IMR-90 (cell line): ENCODE measurements around the gene KCNQ2. TPM values are rescaled to one million over a fixed set of nuclear protein-coding genes. Genes with fewer than 3 reads are reported as not detected.

Source experiments
- ATAC-seq: fragments of 200-7000 bp; cut with Tn5 transposase; 2 replicates; pipeline ENCODE4 v1.9.1; 2020; ENCODE audit warnings: low read depth, mild to moderate bottlenecking, moderate library complexity
- BruUV-seq: library from RNA; stranded (reverse); fragments of 400-500 nt; replicated peaks from 2 replicates; lab custom pipeline; 2021; lab: Mats Ljungman, UMichigan
- CTCF ChIA-PET: fragments of 300-600 bp; formaldehyde crosslinking; extraction: SDS; loops from one replicate; lab custom pipeline; 2021; ENCODE audit warnings: antibody characterized with exemption; lab: Yijun Ruan, JAX
- POLR2A ChIA-PET: fragments of 300-600 bp; sonication (Branson Sonifier 250); formaldehyde crosslinking; loops from one replicate; lab custom pipeline; 2022; ENCODE audit warnings: antibody characterized with exemption; ENCODE audit not compliant: unreplicated experiment; lab: Charles Lee
- DNase-seq: peaks from one replicate; pipeline ENCODE4 v3.0.0; 2013
- H2AFZ ChIP-seq: replicated peaks from 2 replicates; pipeline ENCODE3; 2013; ENCODE audit warnings: low read length, mild to moderate bottlenecking; ENCODE audit not compliant: poor library complexity
- H2AK5ac ChIP-seq: 2 replicates; pipeline ENCODE4 v1.6.1; 2013; ENCODE audit warnings: low read depth, low read length, inconsistent platforms
- H2AK9ac ChIP-seq: replicated peaks from 2 replicates; pipeline ENCODE3; 2013; ENCODE audit warnings: mild to moderate bottlenecking, low read depth, low read length, moderate library complexity; ENCODE audit not compliant: poor library complexity
- H2BK120ac ChIP-seq: 2 replicates; pipeline ENCODE4 v1.6.1; 2013; ENCODE audit warnings: low read depth, low read length, inconsistent platforms
- H2BK15ac ChIP-seq: 3 replicates; pipeline ENCODE4 v1.6.1; 2013; ENCODE audit warnings: low read depth, low read length, inconsistent platforms
- H2BK20ac ChIP-seq: 2 replicates; pipeline ENCODE4 v1.6.1; 2013; ENCODE audit warnings: low read depth, mild to moderate bottlenecking, inconsistent platforms, low read length, moderate library complexity
- H2BK5ac ChIP-seq: 2 replicates; pipeline ENCODE4 v1.6.1; 2013; ENCODE audit warnings: mild to moderate bottlenecking, low read depth, low read length, inconsistent platforms; ENCODE audit not compliant: poor library complexity, severe bottlenecking
- H3K14ac ChIP-seq: replicated peaks from 2 replicates; pipeline ENCODE4 v1.6.1; 2013; ENCODE audit warnings: low read depth, low read length, inconsistent platforms
- H3K18ac ChIP-seq: 2 replicates; pipeline ENCODE4 v1.6.1; 2013; ENCODE audit warnings: low read depth, low read length, control low read depth
- H3K23ac ChIP-seq: 2 replicates; pipeline ENCODE4 v1.6.1; 2013; ENCODE audit warnings: low read depth, low read length, inconsistent platforms
- H3K27ac ChIP-seq: 2 replicates; pipeline ENCODE4 v1.5.1; 2013; ENCODE audit warnings: mild to moderate bottlenecking, control low read depth, low read length; ENCODE audit not compliant: insufficient read depth
- H3K27me3 ChIP-seq: 2 replicates; pipeline ENCODE4 v1.6.1; 2013; ENCODE audit warnings: low read length; ENCODE audit not compliant: control insufficient read depth, insufficient read depth
- H3K36me3 ChIP-seq: 2 replicates; pipeline ENCODE4 v1.6.1; 2013; ENCODE audit warnings: low read length, mixed read lengths; ENCODE audit not compliant: control insufficient read depth, insufficient read depth
- H3K4ac ChIP-seq: 2 replicates; pipeline ENCODE4 v1.6.1; 2013; ENCODE audit warnings: low read depth, low read length, inconsistent platforms
- H3K4me1 ChIP-seq: 2 replicates; pipeline ENCODE4 v1.6.1; 2013; ENCODE audit warnings: low read length, mixed read lengths; ENCODE audit not compliant: control insufficient read depth, insufficient read depth
- H3K4me2 ChIP-seq: 2 replicates; pipeline ENCODE4 v1.6.1; 2013; ENCODE audit warnings: low read depth, mild to moderate bottlenecking, control low read depth, low read length, moderate library complexity
- H3K4me3 ChIP-seq: 2 replicates; pipeline ENCODE4 v1.5.1; 2013; ENCODE audit warnings: low read depth, mild to moderate bottlenecking, control low read depth, low read length, moderate library complexity; ENCODE audit not compliant: insufficient read depth
- H3K56ac ChIP-seq: 2 replicates; pipeline ENCODE4 v1.6.1; 2013; ENCODE audit warnings: low read length, inconsistent platforms; ENCODE audit not compliant: insufficient read depth; ENCODE audit errors: extremely low read depth
- H3K79me1 ChIP-seq, 2 experiments: 2 replicates each; pipeline ENCODE4 v1.6.1; 2013; ENCODE audit warnings: low read length in 2 of 2, inconsistent platforms in 1 of 2, low read depth in 1 of 2
- H3K9ac ChIP-seq: 2 replicates; pipeline ENCODE4 v1.6.1; 2013; ENCODE audit warnings: low read depth, low read length, control low read depth
- H3K9me1 ChIP-seq: 2 replicates; pipeline ENCODE4 v1.6.1; 2013; ENCODE audit warnings: low read length, inconsistent platforms; ENCODE audit not compliant: insufficient read depth
- H3K9me3 ChIP-seq: 2 replicates; pipeline ENCODE4 v1.6.1; 2013; ENCODE audit warnings: low read length; ENCODE audit not compliant: control insufficient read depth, insufficient read depth
- H4K20me1 ChIP-seq: 2 replicates; pipeline ENCODE4 v1.6.1; 2013; ENCODE audit warnings: low read length, inconsistent platforms; ENCODE audit not compliant: insufficient read depth
- H4K5ac ChIP-seq: 2 replicates; pipeline ENCODE4 v1.6.1; 2013; ENCODE audit warnings: mild to moderate bottlenecking, low read depth, low read length, control low read depth
- H4K8ac ChIP-seq, 2 experiments: 2 replicates each; pipeline ENCODE4 v1.6.1; 2013; ENCODE audit warnings: low read depth in 2 of 2, low read length in 2 of 2, control low read depth in 1 of 2, inconsistent platforms in 1 of 2
- H4K91ac ChIP-seq: 2 replicates; pipeline ENCODE4 v1.6.1; 2013; ENCODE audit warnings: low read depth, low read length, inconsistent platforms; ENCODE audit not compliant: insufficient read depth
- BHLHE40 ChIP-seq: fragments of 150-350 bp; IDR thresholded peaks from 2 replicates; pipeline ENCODE4 v1.6.1; 2016; ENCODE audit warnings: mild to moderate bottlenecking, low read depth, low read length
- CEBPB ChIP-seq: IDR thresholded peaks from 2 replicates; pipeline ENCODE4 v1.6.1; 2012; ENCODE audit warnings: low read depth, low read length, improper control_type of control experiment
- CHD1 ChIP-seq: IDR thresholded peaks from 2 replicates; pipeline ENCODE4 v1.6.1; 2012; ENCODE audit warnings: low read depth, low read length, improper control_type of control experiment
- CTCF ChIP-seq: conservative IDR thresholded peaks from 2 replicates; pipeline ENCODE4 v1.5.1; 2012; ENCODE audit warnings: mild to moderate bottlenecking, low read depth, low read length, improper control_type of control experiment
- ELK1 ChIP-seq: fragments of 150-350 bp; IDR thresholded peaks from 2 replicates; pipeline ENCODE4 v1.6.1; 2016; ENCODE audit warnings: low read depth, mild to moderate bottlenecking, low read length, moderate library complexity, borderline replicate concordance
- FOS ChIP-seq: fragments of 150-350 bp; IDR thresholded peaks from 2 replicates; pipeline ENCODE4 v1.6.1; 2016; ENCODE audit warnings: low read depth, low read length
- MAFK ChIP-seq: IDR thresholded peaks from 2 replicates; pipeline ENCODE4 v1.6.1; 2012; ENCODE audit warnings: low read depth, low read length, improper control_type of control experiment
- MAZ ChIP-seq: IDR thresholded peaks from 2 replicates; pipeline ENCODE4 v1.6.1; 2012; ENCODE audit warnings: low read depth, mild to moderate bottlenecking, low read length, improper control_type of control experiment, moderate library complexity, borderline replicate concordance
- MXI1 ChIP-seq: IDR thresholded peaks from 2 replicates; pipeline ENCODE4 v1.6.1; 2012; ENCODE audit warnings: low read depth, mild to moderate bottlenecking, low read length, moderate library complexity, borderline replicate concordance
- NFE2L2 ChIP-seq: fragments of 150-350 bp; IDR thresholded peaks from 2 replicates; pipeline ENCODE4 v1.6.1; 2016; ENCODE audit warnings: low read depth, mild to moderate bottlenecking, low read length
- POLR2A ChIP-seq: IDR thresholded peaks from 2 replicates; pipeline ENCODE4 v1.6.1; 2012; ENCODE audit warnings: mild to moderate bottlenecking, low read depth, low read length
- RAD21 ChIP-seq: IDR thresholded peaks from 2 replicates; pipeline ENCODE4 v1.6.1; 2012; ENCODE audit warnings: low read length, improper control_type of control experiment
- RCOR1 ChIP-seq: IDR thresholded peaks from 2 replicates; pipeline ENCODE4 v1.6.1; 2012; ENCODE audit warnings: mild to moderate bottlenecking, low read length, improper control_type of control experiment; ENCODE audit not compliant: insufficient replicate concordance
- RFX5 ChIP-seq: IDR thresholded peaks from 2 replicates; pipeline ENCODE4 v1.8.0; 2012; ENCODE audit warnings: low read depth, mild to moderate bottlenecking, low read length, moderate library complexity
- SMC3 ChIP-seq: fragments of 150-350 bp; IDR thresholded peaks from 2 replicates; pipeline ENCODE4 v1.6.1; 2016; ENCODE audit warnings: low read depth, mild to moderate bottlenecking, antibody characterized with exemption, low read length, moderate library complexity
- USF2 ChIP-seq: fragments of 150-350 bp; IDR thresholded peaks from 2 replicates; pipeline ENCODE4 v1.6.1; 2017; ENCODE audit warnings: mild to moderate bottlenecking, antibody characterized with exemption, low read length, low read depth
- WGBS, 2 experiments: methylation state at CpG; one replicate each; pipeline versions ENCODE4 v1.1.5 to v1.1.7; 2013; ENCODE audit warnings: missing lambda C conversion rate in 2 of 2; ENCODE audit not compliant: insufficient read length in 1 of 2; ENCODE audit errors: extremely low coverage in 2 of 2; 5-methylcytosine and 5-hydroxymethylcytosine counted together
- dilution Hi-C: fragments of 300-500 bp; cut with HindIII; formaldehyde crosslinking; loops from one replicate; pipeline ENCODE4 v1.14.3; 2018; ENCODE audit warnings: low sequenced_read_pairs; ENCODE audit not compliant: unreplicated experiment
- in situ Hi-C: fragments of 300-500 bp; cut with MboI; formaldehyde crosslinking; loops from 3 replicates; pipeline ENCODE4 v1.14.3; 2019; ENCODE audit warnings: low sequenced_read_pairs, inconsistent platforms, mixed read lengths
- intact Hi-C: fragments of 100-400 bp; cut with micrococcal nuclease; formaldehyde crosslinking; loops from 2 replicates; pipeline ENCODE4 v1.10.0; 2022
- polyA plus RNA-seq, 3 experiments: library from polyadenylated mRNA; depleted of rRNA; stranded (reverse); fragments of >200 nt; gene quantifications; 2 replicates each; pipeline ENCODE4 v1.2.3, GENCODE V29; 2012; ENCODE audit warnings: low replicate concordance in 1 of 3
- total RNA-seq: library from RNA; depleted of rRNA; stranded (reverse); fragments of >200 nt; gene quantifications from 2 replicates; pipeline ENCODE4 v1.2.3, GENCODE V29; 2012

The KCNQ2 gene
- total and polyA plus RNA-seq, 2 of the 4 experiments (the other 2 are of a cell fraction): 0.02 TPM; not detected in 1

DNA sequence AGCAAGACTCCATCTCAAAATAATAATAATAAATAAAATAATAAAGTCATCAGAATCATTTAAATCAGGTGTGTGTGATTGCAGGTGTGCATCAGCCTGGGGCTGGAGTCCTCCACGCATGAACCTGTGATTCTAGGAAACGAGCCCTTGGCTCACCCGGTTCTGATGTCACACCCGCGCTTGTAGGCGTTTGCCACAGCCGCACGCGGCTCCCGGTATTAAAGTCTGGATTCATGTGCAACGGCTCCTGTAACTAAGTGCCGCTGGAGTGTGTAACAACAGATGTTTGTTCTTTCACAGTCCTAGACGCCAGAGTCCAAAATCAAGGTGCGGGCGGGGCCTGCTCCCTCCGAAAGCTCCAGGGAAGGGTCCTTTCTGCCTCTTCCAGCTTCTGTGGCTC is 45.2 kb downstream of the KCNQ2 start:
- no peak overlapping the region for H3K56ac ChIP-seq

More for the DNA sequence above, 45.2 kb downstream of the KCNQ2 start:
- H3K4me3 ChIP-seq: no peak overlapping the region
- no peaks in the 10 kb centered on the region for H3K79me1 ChIP-seq
- H3K9me3 ChIP-seq: no peaks in the 10 kb centered on the region
- H2BK120ac ChIP-seq: no peak overlapping the region
- H3K4ac ChIP-seq: no peak overlapping the region
- no peak overlapping the region for H3K27ac ChIP-seq
- no peak for ATAC-seq
- H4K8ac ChIP-seq: no peak overlapping the region
- ChIA-PET CTCF (no interaction called here), POLR2A (no interaction called here)
- H3K4me1 ChIP-seq: no peaks in the 10 kb centered on the region
- H4K5ac ChIP-seq: no peak overlapping the region
- TF ChIP-seq RCOR1 (no peak), CHD1 (no peak), BHLHE40 (no peak), MXI1 (no peak), POLR2A (no peak), ELK1 (no peak), CTCF (no peak), FOS (no peak), RAD21 (no peak), USF2 (no peak), CEBPB (no peak), NFE2L2 (no peak), MAZ (no peak), RFX5 (no peak), SMC3 (no peak), MAFK (no peak)
- H3K14ac ChIP-seq: no peak overlapping the region
- no peaks in the 10 kb centered on the region for H3K9me1 ChIP-seq
- H2AFZ ChIP-seq: no peak overlapping the region
- no peaks in the 10 kb centered on the region for H4K20me1 ChIP-seq
- DNase-seq: no peak
- no peak overlapping the region for H3K18ac ChIP-seq
- H4K91ac ChIP-seq: no peak overlapping the region
- H3K36me3 ChIP-seq: no peaks in the 10 kb centered on the region
- no peak overlapping the region for H3K4me2 ChIP-seq
- dilution Hi-C loops: no loop called here
- H2AK5ac ChIP-seq: no peak overlapping the region
- no peak overlapping the region for H2AK9ac ChIP-seq
- in situ Hi-C loops: no loop called here
- no peak overlapping the region for H2BK20ac ChIP-seq
- H3K23ac ChIP-seq: no peak overlapping the region
- no peak overlapping the region for H2BK5ac ChIP-seq
- intact Hi-C loops: no loop called here
- no peak overlapping the region for H3K9ac ChIP-seq
- H2BK15ac ChIP-seq: no peak overlapping the region
- H3K27me3 ChIP-seq: peaks cover 6% of the 10 kb centered on the region; the same call in 1 of the 2 replicates
- 100% methylated on average over 1 of the region's 16 CpGs; no CpG with 5 or more reads in 1 of the 2 experiments for WGBS, 2 experiments
- no TSS peak for BruUV-seq
